HepG2 (cell line): ENCODE results near the gene CGNL1. TPM values are rescaled to one million over a fixed set of nuclear protein-coding genes. Genes with fewer than 3 reads are reported as not detected.

Source experiments
- ATAC-seq: fragments of 200-7000 bp; cut with Tn5 transposase; 3 replicates; pipeline ENCODE4 v1.9.1; 2020; ENCODE audit warnings: mild to moderate bottlenecking, moderate library complexity
- BruUV-seq: library from RNA; stranded (reverse); fragments of 400-500 nt; replicated peaks from 2 replicates; lab custom pipeline; 2021; lab: Mats Ljungman, UMichigan
- CTCF ChIA-PET: fragments of 300-600 bp; formaldehyde crosslinking; extraction: SDS; loops from one replicate; lab custom pipeline; 2021; ENCODE audit warnings: low total read pairs, inconsistent platforms, low intra/inter-chr PET ratio; lab: Yijun Ruan, JAX
- POLR2A ChIA-PET: fragments of 350-600 bp; sonication (Branson Sonifier 250); formaldehyde crosslinking; loops from one replicate; lab custom pipeline; 2020; ENCODE audit warnings: antibody characterized with exemption, inconsistent platforms; lab: Yijun Ruan, JAX
- DNase-seq: peaks from one replicate; pipeline ENCODE4 v3.0.0-alpha.2; 2015; ENCODE audit warnings: low spot score
- FAIRE-seq: peaks from 3 replicates; lab custom pipeline; 2011; peaks lifted over from hg19 to GRCh38; lab: Jason Lieb, UNC
- H2AFZ ChIP-seq: one replicate; pipeline ENCODE4 v1.6.1; 2011; ENCODE audit warnings: low read length, inconsistent platforms
- H3K27ac ChIP-seq: fragments of 300-600 bp; 3 replicates; pipeline ENCODE4 v1.8.0; 2011; ENCODE audit warnings: mixed run types, mild to moderate bottlenecking, mixed read lengths, low read length, inconsistent platforms; ENCODE audit not compliant: insufficient read depth; ENCODE audit errors: extremely low read length
- H3K27me3 ChIP-seq, 2 experiments: fragments of 200-600 bp in 1 of 2; 2 replicates in 1 of 2; 3 replicates in 1 of 2; pipeline versions ENCODE4 v1.6.0 to v1.8.0; 2011; ENCODE audit warnings: low read length in 2 of 2, mild to moderate bottlenecking in 2 of 2, moderate library complexity in 2 of 2, inconsistent platforms in 1 of 2; ENCODE audit not compliant: insufficient read depth in 2 of 2, control insufficient read depth in 1 of 2
- H3K36me3 ChIP-seq, 2 experiments: fragments of 200-600 bp in 1 of 2; replicated peaks in 1 of 2; 2 replicates in 1 of 2; 3 replicates in 1 of 2; pipeline versions ENCODE4 v1.5.1 to v1.8.0; 2011; ENCODE audit warnings: low read length in 2 of 2, inconsistent platforms in 1 of 2; ENCODE audit not compliant: insufficient read depth in 2 of 2, control insufficient read depth in 1 of 2
- H3K4me1 ChIP-seq: 2 replicates; pipeline ENCODE4 v1.5.1; 2012; ENCODE audit warnings: low read length, inconsistent platforms; ENCODE audit not compliant: insufficient read depth
- H3K4me2 ChIP-seq: 2 replicates; pipeline ENCODE4 v1.6.0; 2011; ENCODE audit warnings: low read depth, low read length, inconsistent platforms
- H3K4me3 ChIP-seq, 3 experiments: fragments of 200-600 bp in 1 of 3; sonication (generic), shearing (Covaris generic) in 1 of 3; replicated peaks in 1 of 3; 2 replicates each; pipeline ENCODE4 v1.5.1; 2011 to 2016; ENCODE audit warnings: low read length in 3 of 3, inconsistent platforms in 2 of 3, low read depth in 2 of 3, mild to moderate bottlenecking in 2 of 3, control low read depth in 1 of 3, mixed read lengths in 1 of 3; ENCODE audit not compliant: insufficient read depth in 1 of 3
- H3K79me2 ChIP-seq: one replicate; pipeline ENCODE4 v1.6.1; 2011; ENCODE audit warnings: low read length, inconsistent platforms; ENCODE audit not compliant: insufficient read depth
- H3K9ac ChIP-seq: 2 replicates; pipeline ENCODE4 v1.6.0; 2011; ENCODE audit warnings: mild to moderate bottlenecking, low read depth, low read length, inconsistent platforms; ENCODE audit not compliant: insufficient read depth
- H3K9me3 ChIP-seq: 2 replicates; pipeline ENCODE4 v1.5.1; 2012; ENCODE audit warnings: mild to moderate bottlenecking, low read length
- H4K20me1 ChIP-seq: 2 replicates; pipeline ENCODE4 v1.6.0; 2011; ENCODE audit warnings: inconsistent platforms, mild to moderate bottlenecking, low read length, moderate library complexity; ENCODE audit not compliant: insufficient read depth
- BORCS8-MEF2B ChIP-seq: sonication (generic); formaldehyde crosslinking; IDR thresholded peaks from 2 replicates; pipeline ENCODE4 v1.8.0; 2022; ENCODE audit warnings: mild to moderate bottlenecking, missing genetic modification reagents
- MXD3 ChIP-seq: IDR thresholded peaks from 2 replicates; pipeline ENCODE4 v1.6.1; 2016; ENCODE audit warnings: mild to moderate bottlenecking, missing biosample characterization, missing genetic modification reagents
- MXI1 ChIP-seq: IDR thresholded peaks from 3 replicates; pipeline ENCODE4 v1.6.1; 2012; ENCODE audit warnings: low read depth, low read length, inconsistent platforms, borderline replicate concordance
- PBX2 ChIP-seq: IDR thresholded peaks from 2 replicates; pipeline ENCODE4 v1.6.1; 2016; ENCODE audit warnings: control low read depth
- SALL1 ChIP-seq: sonication (generic); formaldehyde crosslinking; IDR thresholded peaks from 2 replicates; pipeline ENCODE4 v1.8.0; 2022; ENCODE audit warnings: mild to moderate bottlenecking, missing genetic modification reagents
- ZBTB40 ChIP-seq, 2 experiments: fragments of 450-650 bp in 1 of 2; sonication (generic) in 1 of 2; formaldehyde crosslinking in 1 of 2; IDR thresholded peaks; 2 replicates each; pipeline versions ENCODE4 v1.6.1 to v1.8.0; 2016 to 2022; ENCODE audit warnings: antibody characterized with exemption in 1 of 2, mild to moderate bottlenecking in 1 of 2, missing genetic modification reagents in 1 of 2
- ZFP91 ChIP-seq: sonication (generic); formaldehyde crosslinking; IDR thresholded peaks from 2 replicates; pipeline ENCODE4 v1.9.0; 2022; ENCODE audit warnings: missing genetic modification reagents, mild to moderate bottlenecking, borderline replicate concordance
- WGBS: methylation state at CpG from one replicate; pipeline ENCODE4 v1.1.6; 2017; ENCODE audit warnings: low lambda C conversion rate; 5-methylcytosine and 5-hydroxymethylcytosine counted together
- in situ Hi-C: cut with HindIII; loops from 2 replicates; pipeline ENCODE4 v1.10.0; 2017; ENCODE audit warnings: low pct_unique_long_range_greater_than_20kb; ENCODE audit not compliant: extremely low pct_ligation_motif_present
- intact Hi-C: fragments of 100-400 bp; cut with micrococcal nuclease; formaldehyde crosslinking; loops from one replicate; pipeline ENCODE4 v1.10.0; 2022; ENCODE audit not compliant: unreplicated experiment
- polyA plus RNA-seq, 8 experiments: library from polyadenylated mRNA; depleted of rRNA in 3 of 8; stranded (reverse) in 7 of 8; unstranded in 1 of 8; fragments of >200 nt; fragmentation: Illumina TruSeq in 4 of 8; extraction: Trizol in 4 of 8; gene quantifications; 2 replicates each; pipeline versions ENCODE4 v1.2.1 to v1.2.3, GENCODE V29; 2011 to 2016; ENCODE audit warnings: low read depth in 4 of 8, missing spikeins in 1 of 8, mixed read lengths in 1 of 8; ENCODE audit not compliant: insufficient read depth in 1 of 8
- total RNA-seq, 5 experiments: library from RNA; depleted of rRNA; stranded (reverse); fragments of >200 nt; fragmentation: Illumina TruSeq; extraction: Trizol; gene quantifications; 2 replicates each; pipeline ENCODE4 v1.2.3, GENCODE V29; 2016; ENCODE audit warnings: low read depth in 1 of 5

CGNL1 gene
- total and polyA plus RNA-seq, 2 of the 13 experiments (the other 11 are each of a cell fraction or from before 2014, with no cell fraction given): 5.6 to 15.6 TPM

GRCh38 chr15:57516327-57517029, 140.2 kb downstream of the CGNL1 start:
- Histone ChIP-seq H3K4me2 (no peak overlapping the region), H3K9ac (no peak overlapping the region), H3K4me3 (no peak overlapping the region), H3K36me3 (peaks cover 10 to 15% of the 10 kb centered on the region in 2 experiments; a peak in 4 of 5 replicates), H3K4me1 (no peaks in the 10 kb centered on the region), H3K27me3 (no peaks in the 10 kb centered on the region), H4K20me1 (no peaks in the 10 kb centered on the region), H3K9me3 (no peaks in the 10 kb centered on the region), H2AFZ (no peak overlapping the region), H3K79me2 (no peaks in the 10 kb centered on the region), H3K27ac (no peak overlapping the region)
- no peak for TF ChIP-seq MXD3
- no peak for TF ChIP-seq SALL1 (CRISPR knock-in tag)
- no peak for TF ChIP-seq MXI1
- TF ChIP-seq BORCS8-MEF2B (CRISPR knock-in tag): no peak
- TF ChIP-seq PBX2 (CRISPR knock-in tag): no peak
- no peak for TF ChIP-seq ZFP91 (CRISPR knock-in tag)
- no peak for TF ChIP-seq ZBTB40 (IDR thresholded peaks at IDR 0.05)
- TF ChIP-seq ZBTB40 (CRISPR knock-in tag; IDR thresholded peaks at IDR 0.05): no peak
- 96% methylated on average over 21 of the region's 22 CpGs for WGBS
- in situ Hi-C loops: no loop called here
- CTCF ChIA-PET: no interaction called here
- ATAC-seq (no peak), FAIRE-seq (no peak), DNase-seq (no peak)
- intact Hi-C loops: no loop called here
- POLR2A ChIA-PET: no interaction called here
- BruUV-seq: no TSS peak
